ENCODE data around the gene POMT2.

- TF ChIP-seq CTCF (IDR thresholded peaks at IDR 0.05; ENCODE audit: extremely low read depth in 1 of 2, insufficient read depth in 1 of 2, low read depth in 1 of 2, low read length in 2 of 2) (no peak), EZH2 (IDR thresholded peaks at IDR 0.05; ENCODE audit: borderline replicate concordance, low read depth, low read length, severe bottlenecking) (no peak), POLR2A (IDR thresholded peaks at IDR 0.05; ENCODE audit: low read depth, low read length) (no peak), FOS (IDR thresholded peaks at IDR 0.05; ENCODE audit: borderline replicate concordance, insufficient read depth, low read length) (no peak), JUN (IDR thresholded peaks at IDR 0.05; ENCODE audit: borderline replicate concordance, insufficient read depth, insufficient read length, low read depth) (no peak), GATA2 (IDR thresholded peaks at IDR 0.05; ENCODE audit: insufficient read depth, insufficient read length, low read depth, low read length) (no peak), POLR2AphosphoS5 (IDR thresholded peaks at IDR 0.05; ENCODE audit: insufficient read depth, low read depth, low read length) (no peak)
- TF ChIP-seq, protein P1, sequence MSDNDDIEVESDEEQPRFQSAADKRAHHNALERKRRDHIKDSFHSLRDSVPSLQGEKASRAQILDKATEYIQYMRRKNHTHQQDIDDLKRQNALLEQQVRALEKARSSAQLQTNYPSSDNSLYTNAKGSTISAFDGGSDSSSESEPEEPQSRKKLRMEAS (IDR thresholded peaks at IDR 0.05; ENCODE audit: insufficient read depth, insufficient read length), result no peak
Observed at GRCh38 chr14:77296155-77296554, 24.5 kb downstream of the POMT2 start.
